Type B pancreatic cell (in vitro differentiated cells): Measurements from ENCODE around the gene ZFX. TPM values are rescaled to one million over a fixed set of nuclear protein-coding genes. Genes with fewer than 3 reads are reported as not detected.
"Not testable (repeated sequence)": the region's sequence is repeated elsewhere in the genome, so short reads cannot be mapped to it uniquely, and the experiment has no call there.

Experiments
- DNase-seq: peaks from one replicate; pipeline ENCODE4 v3.0.0; 2021; ENCODE audit warnings: mixed read lengths; ENCODE audit not compliant: unreplicated experiment; ENCODE audit errors: extremely low spot score
- H3K27ac Mint-ChIP-seq: 2 replicates; pipeline ENCODE4 v1.8.0; 2021; ENCODE audit warnings: mild to moderate bottlenecking, mixed read lengths
- H3K27me3 Mint-ChIP-seq: 2 replicates; pipeline ENCODE4 v1.8.0; 2021; ENCODE audit warnings: mixed read lengths
- H3K36me3 Mint-ChIP-seq: 2 replicates; pipeline ENCODE4 v1.8.0; 2021; ENCODE audit warnings: mixed read lengths
- H3K4me1 Mint-ChIP-seq: one replicate; pipeline ENCODE4 v1.8.0; 2021; ENCODE audit warnings: mixed read lengths; ENCODE audit not compliant: unreplicated experiment
- H3K4me3 Mint-ChIP-seq: 2 replicates; pipeline ENCODE4 v1.8.0; 2021; ENCODE audit warnings: mild to moderate bottlenecking, mixed read lengths
- H3K9me3 Mint-ChIP-seq: 2 replicates; pipeline ENCODE4 v1.8.0; 2021; ENCODE audit warnings: mixed read lengths
- total RNA-seq: library from RNA; stranded (reverse); gene quantifications from 2 replicates; pipeline ENCODE4 v1.2.1, GENCODE V29; 2021; ENCODE audit warnings: low replicate concordance
- TF ChIP-seq, protein P1 (sequence below): fragments of 200-600 bp; sonication (generic); conservative IDR thresholded peaks from 2 replicates; pipeline ENCODE4 v1.5.0; 2021; ENCODE audit warnings: antibody characterized with exemption, mild to moderate bottlenecking

The ZFX gene
- total RNA-seq, 1 donor from 2014 or later, result 79.7 TPM

DNA sequence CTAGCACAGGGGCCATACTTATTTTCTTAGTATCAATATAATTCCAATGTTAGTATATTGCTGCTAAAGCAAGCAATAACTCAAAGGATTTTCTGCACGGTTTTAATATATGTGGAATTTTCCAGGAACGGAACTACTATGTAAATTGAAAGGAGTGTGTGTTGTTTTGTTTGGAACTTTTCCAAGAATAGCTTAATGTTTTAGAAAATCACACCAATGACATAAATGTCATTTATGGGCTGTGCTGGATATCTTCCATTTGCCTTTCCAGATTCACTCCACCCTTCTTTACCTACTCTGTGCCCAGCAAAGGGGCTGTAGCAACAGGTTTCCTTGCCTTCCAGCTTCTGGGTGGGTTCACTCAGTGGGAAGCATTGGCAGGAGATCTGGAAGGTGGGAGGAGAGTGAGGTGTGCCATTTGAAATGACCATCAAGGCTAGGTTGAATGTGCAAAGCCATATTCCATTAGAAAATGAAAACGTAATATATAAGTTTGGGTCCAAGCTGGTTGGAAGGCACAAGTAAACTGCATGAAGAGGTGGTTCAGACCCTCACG lies 25.2 kb upstream of the ZFX start:
- H3K4me3 Mint-ChIP-seq, result no peak overlapping the region
- DNase-seq, result no peak
- TF ChIP-seq, protein P1, sequence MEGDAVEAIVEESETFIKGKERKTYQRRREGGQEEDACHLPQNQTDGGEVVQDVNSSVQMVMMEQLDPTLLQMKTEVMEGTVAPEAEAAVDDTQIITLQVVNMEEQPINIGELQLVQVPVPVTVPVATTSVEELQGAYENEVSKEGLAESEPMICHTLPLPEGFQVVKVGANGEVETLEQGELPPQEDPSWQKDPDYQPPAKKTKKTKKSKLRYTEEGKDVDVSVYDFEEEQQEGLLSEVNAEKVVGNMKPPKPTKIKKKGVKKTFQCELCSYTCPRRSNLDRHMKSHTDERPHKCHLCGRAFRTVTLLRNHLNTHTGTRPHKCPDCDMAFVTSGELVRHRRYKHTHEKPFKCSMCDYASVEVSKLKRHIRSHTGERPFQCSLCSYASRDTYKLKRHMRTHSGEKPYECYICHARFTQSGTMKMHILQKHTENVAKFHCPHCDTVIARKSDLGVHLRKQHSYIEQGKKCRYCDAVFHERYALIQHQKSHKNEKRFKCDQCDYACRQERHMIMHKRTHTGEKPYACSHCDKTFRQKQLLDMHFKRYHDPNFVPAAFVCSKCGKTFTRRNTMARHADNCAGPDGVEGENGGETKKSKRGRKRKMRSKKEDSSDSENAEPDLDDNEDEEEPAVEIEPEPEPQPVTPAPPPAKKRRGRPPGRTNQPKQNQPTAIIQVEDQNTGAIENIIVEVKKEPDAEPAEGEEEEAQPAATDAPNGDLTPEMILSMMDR, result no peak
- H3K36me3 Mint-ChIP-seq, result no peaks in the 10 kb centered on the region
- H3K27ac Mint-ChIP-seq, result peak overlapping the region; percentile 34
- no peaks in the 10 kb centered on the region for H3K27me3 Mint-ChIP-seq
- H3K4me1 Mint-ChIP-seq, result peaks cover 11% of the 10 kb centered on the region
- no peaks in the 10 kb centered on the region for H3K9me3 Mint-ChIP-seq

DNA sequence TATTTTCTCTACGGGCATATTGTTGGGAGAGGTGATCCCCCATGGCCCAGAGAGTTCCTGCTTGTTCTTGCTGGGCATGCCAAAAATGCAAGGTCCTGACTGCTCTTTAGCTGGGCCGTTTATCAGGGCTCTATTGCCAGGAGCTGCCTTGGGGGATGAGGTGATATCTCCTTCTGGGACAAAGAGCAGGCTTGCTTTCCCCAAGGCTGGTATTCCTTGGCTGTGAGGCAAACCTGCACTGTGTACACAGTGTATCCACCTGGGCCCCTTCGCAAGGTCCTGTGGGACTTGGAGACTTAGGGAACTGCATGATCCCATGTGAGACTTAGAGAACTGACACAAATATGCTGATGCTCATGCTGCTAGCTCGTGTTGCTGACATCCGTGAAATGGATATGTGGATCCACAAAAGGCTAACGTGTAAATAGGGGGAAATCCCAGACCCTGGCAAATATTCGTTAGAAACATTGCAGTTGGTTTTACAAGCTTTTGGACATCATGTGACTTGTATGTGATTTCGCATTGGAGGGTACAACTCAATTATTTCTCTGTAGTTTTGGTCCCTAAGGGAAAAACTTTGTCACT lies 24.4 kb upstream of the ZFX start:
- Mint-ChIP-seq H3K27me3 (no peaks in the 10 kb centered on the region), H3K9me3 (no peaks in the 10 kb centered on the region), H3K4me3 (no peak overlapping the region), H3K4me1 (peaks cover 11% of the 10 kb centered on the region), H3K27ac (peak overlapping the region; percentile 34), H3K36me3 (no peaks in the 10 kb centered on the region)
- TF ChIP-seq, protein P1, result no peak
- no peak for DNase-seq

DNA sequence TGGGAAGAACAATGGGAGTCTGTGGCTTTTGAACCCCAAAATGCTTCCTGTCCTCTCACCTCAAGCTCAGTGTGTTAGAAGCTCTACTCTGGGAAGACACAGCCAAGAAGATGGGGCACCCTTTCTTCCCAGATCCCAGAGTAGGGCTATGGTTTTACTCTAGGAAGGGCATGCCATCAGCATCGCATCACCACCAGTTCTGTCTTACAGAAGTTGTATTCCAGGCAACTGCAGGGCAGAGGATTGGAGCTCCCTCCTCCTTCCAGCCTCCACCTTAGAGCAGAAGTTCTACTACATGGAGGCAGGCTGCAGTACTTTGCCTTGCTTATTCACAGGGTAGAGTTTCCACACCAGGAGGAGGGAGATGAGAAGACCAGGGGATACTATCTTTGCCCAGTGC lies 18.1 kb upstream of the ZFX start:
- Mint-ChIP-seq H3K4me3 (no peak overlapping the region), H3K36me3 (no peaks in the 10 kb centered on the region), H3K9me3 (no peaks in the 10 kb centered on the region), H3K27ac (no peak overlapping the region), H3K27me3 (no peaks in the 10 kb centered on the region), H3K4me1 (no peaks in the 10 kb centered on the region)
- TF ChIP-seq, protein P1, result no peak
- no peak for DNase-seq

DNA sequence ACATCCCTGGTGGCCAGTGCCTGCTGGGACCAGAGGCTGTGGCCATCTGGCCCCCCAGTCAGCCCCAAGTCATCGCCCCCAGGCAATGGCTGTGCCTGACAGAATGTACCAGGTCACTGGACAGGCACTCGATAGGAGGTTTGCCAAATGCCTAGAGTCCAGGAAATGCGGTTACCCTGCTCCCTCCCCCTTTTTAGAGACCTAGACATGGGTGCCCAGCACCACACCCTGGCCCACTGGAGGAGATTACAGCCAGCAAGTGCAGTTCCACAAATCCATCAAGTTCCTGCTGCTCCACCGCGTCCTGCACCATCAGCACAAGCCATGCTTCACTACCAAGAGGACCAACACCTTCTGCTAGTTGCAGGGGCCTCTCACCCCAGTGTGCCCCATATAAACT lies 16.2 kb upstream of the ZFX start:
- no peaks in the 10 kb centered on the region for H3K4me1 Mint-ChIP-seq
- H3K4me3 Mint-ChIP-seq, result no peak overlapping the region
- no peak overlapping the region for H3K27ac Mint-ChIP-seq
- no peaks in the 10 kb centered on the region for H3K9me3 Mint-ChIP-seq
- TF ChIP-seq, protein P1, result no peak
- H3K36me3 Mint-ChIP-seq, result no peaks in the 10 kb centered on the region
- DNase-seq, result no peak
- H3K27me3 Mint-ChIP-seq, result no peaks in the 10 kb centered on the region

DNA sequence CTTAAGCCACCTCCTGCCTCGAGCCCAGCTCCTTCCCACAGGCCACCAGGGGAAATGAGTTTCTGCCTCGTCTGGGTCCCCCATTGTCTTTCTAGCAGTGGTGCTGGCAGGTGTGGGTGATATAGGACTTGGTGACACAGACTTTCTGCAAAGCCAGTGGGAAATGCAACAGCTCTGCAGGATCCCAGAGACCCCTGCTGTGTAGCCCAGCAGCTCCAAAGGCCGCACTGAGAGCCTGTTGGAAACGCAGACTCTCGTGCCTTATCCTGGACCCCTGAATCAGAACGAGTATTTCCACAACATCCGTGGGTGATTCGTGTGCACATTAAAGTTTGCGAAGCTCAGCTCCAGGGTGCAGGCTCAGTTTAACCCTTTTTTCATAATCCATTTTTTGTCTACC lies 13.8 kb upstream of the ZFX start:
- H3K9me3 Mint-ChIP-seq, H3K27me3 Mint-ChIP-seq: not testable (repeated sequence)

DNA sequence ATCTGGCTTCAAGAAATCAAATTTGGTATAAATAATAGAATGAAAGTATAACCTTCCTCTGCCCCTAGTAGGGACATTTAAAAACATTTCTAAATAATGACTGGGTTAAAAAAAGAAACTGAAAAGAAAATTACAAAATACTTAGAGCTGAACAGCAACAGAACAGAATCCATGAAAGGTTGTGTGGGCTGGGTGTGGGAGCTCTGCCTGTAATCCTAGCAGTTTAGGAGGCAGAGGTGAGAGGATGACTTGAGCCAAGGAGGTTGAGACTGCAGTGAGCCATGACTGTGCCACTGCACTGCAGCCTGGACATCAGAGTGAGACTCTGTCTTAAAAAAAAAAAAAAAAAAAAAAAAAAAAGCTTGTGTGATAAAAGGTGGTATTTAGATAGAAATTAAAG lies 12.3 kb upstream of the ZFX start:
- Mint-ChIP-seq H3K9me3 (no peaks in the 10 kb centered on the region), H3K27ac (no peak overlapping the region), H3K36me3 (no peaks in the 10 kb centered on the region), H3K4me3 (no peak overlapping the region), H3K4me1 (no peaks in the 10 kb centered on the region), H3K27me3 (no peaks in the 10 kb centered on the region)
- DNase-seq, result no peak
- TF ChIP-seq, protein P1, result no peak

More for the DNA sequence above, 13.8 kb upstream of the ZFX start:
- not testable (repeated sequence) for H3K27ac Mint-ChIP-seq, H3K36me3 Mint-ChIP-seq, H3K4me3 Mint-ChIP-seq, H3K4me1 Mint-ChIP-seq, DNase-seq

DNA sequence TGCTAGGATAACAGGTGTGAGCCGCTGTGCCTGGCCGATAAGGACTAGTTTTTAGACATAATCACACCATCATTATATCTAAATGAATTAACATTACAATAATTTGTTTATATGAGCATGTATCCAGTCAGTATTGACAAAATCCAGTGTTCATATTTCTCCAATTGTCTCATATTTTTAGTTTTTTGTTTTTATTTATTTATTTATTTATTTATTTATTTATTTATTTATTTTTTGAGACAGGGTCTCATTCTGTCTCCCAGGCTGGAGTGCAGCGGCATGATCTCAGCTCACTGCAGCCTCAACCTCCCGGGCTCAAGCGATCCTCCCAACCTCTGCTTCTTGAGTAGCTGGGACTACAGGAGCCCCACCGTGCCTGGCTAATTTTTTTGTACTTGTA lies 5.5 kb upstream of the ZFX start:
- H3K4me3 Mint-ChIP-seq, H3K9me3 Mint-ChIP-seq, H3K27me3 Mint-ChIP-seq, DNase-seq, H3K36me3 Mint-ChIP-seq, H3K27ac Mint-ChIP-seq: not testable (repeated sequence)
- H3K4me1 Mint-ChIP-seq, result peaks cover 43% of the 10 kb centered on the region
